WTC11 (cell line): ENCODE results near the gene KSR1. TPM values are rescaled to one million over a fixed set of nuclear protein-coding genes. Genes with fewer than 3 reads are reported as not detected.

Source experiments
- ATAC-seq: fragments of 200-7000 bp; cut with Tn5 transposase; 2 replicates; pipeline ENCODE4 v1.10.0; 2021; ENCODE audit warnings: mild to moderate bottlenecking, moderate library complexity
- CTCF ChIA-PET: fragments of 300-600 bp; sonication (Branson Sonifier 250); formaldehyde crosslinking; loops from one replicate; lab custom pipeline; 2021; ENCODE audit warnings: antibody characterized with exemption; lab: Charles Lee
- POLR2A ChIA-PET: fragments of 350-600 bp; sonication (Branson Sonifier 250); formaldehyde crosslinking; loops from one replicate; lab custom pipeline; 2021; ENCODE audit warnings: antibody characterized with exemption; lab: Charles Lee
- DNase-seq: peaks from one replicate; pipeline ENCODE4 v3.0.0; 2021; ENCODE audit warnings: low spot score
- H3K27ac Mint-ChIP-seq: 2 replicates; pipeline ENCODE4 v1.8.0; 2021; ENCODE audit warnings: mixed read lengths
- H3K27me3 Mint-ChIP-seq: 2 replicates; pipeline ENCODE4 v1.8.0; 2021; ENCODE audit warnings: low read depth, mild to moderate bottlenecking, moderate library complexity, mixed read lengths
- H3K36me3 Mint-ChIP-seq: 2 replicates; pipeline ENCODE4 v1.8.0; 2021; ENCODE audit warnings: mixed read lengths
- H3K4me1 Mint-ChIP-seq: 2 replicates; pipeline ENCODE4 v1.8.0; 2022; ENCODE audit warnings: mixed read lengths
- H3K4me3 Mint-ChIP-seq: 2 replicates; pipeline ENCODE4 v1.8.0; 2021; ENCODE audit warnings: mild to moderate bottlenecking, moderate library complexity, mixed read lengths
- H3K9me3 Mint-ChIP-seq: 2 replicates; pipeline ENCODE4 v1.8.0; 2021; ENCODE audit warnings: mixed read lengths
- E2F4 ChIP-seq: sonication (generic); formaldehyde crosslinking; IDR thresholded peaks from 2 replicates; pipeline ENCODE4 v1.8.1; 2022; ENCODE audit warnings: low read depth, mild to moderate bottlenecking, moderate library complexity, missing genetic modification reagents, borderline replicate concordance
- FOXJ3 ChIP-seq: sonication (generic); formaldehyde crosslinking; IDR thresholded peaks from 2 replicates; pipeline ENCODE4 v1.9.0; 2021; ENCODE audit warnings: missing genetic modification reagents, mild to moderate bottlenecking, borderline replicate concordance
- IRF2 ChIP-seq: sonication (generic); formaldehyde crosslinking; IDR thresholded peaks from 2 replicates; pipeline ENCODE4 v1.8.0; 2022; ENCODE audit warnings: low read depth, missing genetic modification reagents, borderline replicate concordance
- JUN ChIP-seq: sonication (generic); formaldehyde crosslinking; IDR thresholded peaks from 2 replicates; pipeline ENCODE4 v1.8.0; 2023; ENCODE audit warnings: mild to moderate bottlenecking, missing genetic modification reagents
- MXD4 ChIP-seq: fragments of 250-450 bp; sonication (Bioruptor Pico); IDR thresholded peaks from 2 replicates; pipeline ENCODE4 v1.8.0; 2021; ENCODE audit warnings: mild to moderate bottlenecking, moderate library complexity, borderline replicate concordance
- NFE2L1 ChIP-seq: sonication (generic); formaldehyde crosslinking; IDR thresholded peaks from 2 replicates; pipeline ENCODE4 v1.8.1; 2023; ENCODE audit warnings: missing genetic modification reagents
- NR1H2 ChIP-seq: sonication (generic); formaldehyde crosslinking; IDR thresholded peaks from 2 replicates; pipeline ENCODE4 v1.9.0; 2021; ENCODE audit warnings: mild to moderate bottlenecking, moderate library complexity, missing genetic modification reagents
- NR2C2 ChIP-seq: sonication (generic); formaldehyde crosslinking; IDR thresholded peaks from 2 replicates; pipeline ENCODE4 v1.8.0; 2022; ENCODE audit warnings: mild to moderate bottlenecking, missing genetic modification reagents
- PRDM15 ChIP-seq: sonication (generic); formaldehyde crosslinking; IDR thresholded peaks from 2 replicates; pipeline ENCODE4 v1.8.0; 2022; ENCODE audit warnings: missing genetic modification reagents
- RELA ChIP-seq: sonication (generic); formaldehyde crosslinking; IDR thresholded peaks from 2 replicates; pipeline ENCODE4 v1.8.1; 2022; ENCODE audit warnings: missing genetic modification reagents, mild to moderate bottlenecking, borderline replicate concordance
- SP1 ChIP-seq: sonication (generic); formaldehyde crosslinking; conservative IDR thresholded peaks from 2 replicates; pipeline ENCODE4 v1.8.1; 2022; ENCODE audit warnings: missing genetic modification reagents
- TEAD1 ChIP-seq: sonication (generic); formaldehyde crosslinking; IDR thresholded peaks from 2 replicates; pipeline ENCODE4 v1.8.0; 2022; ENCODE audit warnings: mild to moderate bottlenecking, missing genetic modification reagents
- ZNF416 ChIP-seq: fragments of 250-450 bp; sonication (Bioruptor Pico); IDR thresholded peaks from 2 replicates; pipeline ENCODE4 v1.9.0; 2021; ENCODE audit warnings: mild to moderate bottlenecking, inconsistent platforms
- ZNF671 ChIP-seq: fragments of 250-450 bp; sonication (Bioruptor Pico); IDR thresholded peaks from 2 replicates; pipeline ENCODE4 v1.8.0; 2021; ENCODE audit warnings: mild to moderate bottlenecking
- total RNA-seq: library from RNA; stranded (reverse); gene quantifications from 3 replicates; pipeline ENCODE4 v1.2.3, GENCODE V29; 2021
- TF ChIP-seq, protein P1 (sequence below): sonication (generic); formaldehyde crosslinking; IDR thresholded peaks from 2 replicates; pipeline ENCODE4 v1.8.1; 2023; ENCODE audit warnings: mild to moderate bottlenecking, missing genetic modification reagents
- TF ChIP-seq, protein P2 (sequence below): fragments of 250-450 bp; sonication (Bioruptor Pico); IDR thresholded peaks from 2 replicates; pipeline ENCODE4 v1.9.0; 2021; ENCODE audit warnings: mild to moderate bottlenecking

The KSR1 gene
- total RNA-seq, 1 experiment from 2014 or later = 45.5 TPM

DNA sequence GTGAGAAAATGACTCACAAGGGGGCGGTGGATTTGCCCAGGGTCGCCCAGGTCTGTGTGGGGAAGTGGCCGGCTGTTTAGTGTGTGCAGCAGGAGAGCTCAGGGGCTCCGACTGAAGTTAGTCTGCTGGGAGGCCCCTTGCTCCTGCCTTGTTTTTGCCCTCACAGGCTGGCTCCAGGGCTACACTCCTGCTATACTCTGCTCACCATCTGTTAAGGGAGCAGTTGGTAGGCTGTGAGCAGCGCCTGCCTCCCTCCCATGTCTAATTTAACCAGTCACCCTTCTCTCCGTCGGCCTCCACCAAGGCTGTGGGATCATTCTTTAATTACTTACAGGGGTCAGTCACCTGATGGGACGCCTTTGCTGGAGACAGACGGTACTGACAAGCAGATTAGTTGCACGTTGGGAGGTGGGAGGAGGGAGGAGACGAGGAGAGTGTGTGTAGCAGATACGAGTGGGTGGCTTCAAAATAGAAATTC is 35.5 kb downstream of the KSR1 start (continued):
- TF ChIP-seq, protein P1, sequence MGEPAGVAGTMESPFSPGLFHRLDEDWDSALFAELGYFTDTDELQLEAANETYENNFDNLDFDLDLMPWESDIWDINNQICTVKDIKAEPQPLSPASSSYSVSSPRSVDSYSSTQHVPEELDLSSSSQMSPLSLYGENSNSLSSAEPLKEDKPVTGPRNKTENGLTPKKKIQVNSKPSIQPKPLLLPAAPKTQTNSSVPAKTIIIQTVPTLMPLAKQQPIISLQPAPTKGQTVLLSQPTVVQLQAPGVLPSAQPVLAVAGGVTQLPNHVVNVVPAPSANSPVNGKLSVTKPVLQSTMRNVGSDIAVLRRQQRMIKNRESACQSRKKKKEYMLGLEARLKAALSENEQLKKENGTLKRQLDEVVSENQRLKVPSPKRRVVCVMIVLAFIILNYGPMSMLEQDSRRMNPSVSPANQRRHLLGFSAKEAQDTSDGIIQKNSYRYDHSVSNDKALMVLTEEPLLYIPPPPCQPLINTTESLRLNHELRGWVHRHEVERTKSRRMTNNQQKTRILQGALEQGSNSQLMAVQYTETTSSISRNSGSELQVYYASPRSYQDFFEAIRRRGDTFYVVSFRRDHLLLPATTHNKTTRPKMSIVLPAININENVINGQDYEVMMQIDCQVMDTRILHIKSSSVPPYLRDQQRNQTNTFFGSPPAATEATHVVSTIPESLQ (CRISPR knock-in tag) = no peak
- no peak for TF ChIP-seq SP1

- Mint-ChIP-seq H3K9me3 (no peaks in the 10 kb centered on the region), H3K4me3 (no peak overlapping the region), H3K27me3 (no peaks in the 10 kb centered on the region)
- CTCF ChIA-PET = interaction anchor here (1.0 to 2.9 kb wide), 7 partner anchors 11 to 110 kb away, joined by 3 to 12 read pairs (median 4); partner anchors contain the start of gene KSR1
- ATAC-seq (no peak), DNase-seq (no peak)
- TF ChIP-seq E2F4 (CRISPR knock-in tag) (no peak), IRF2 (CRISPR knock-in tag) (no peak), ZNF671 (CRISPR knock-in tag) (no peak), NR1H2 (CRISPR knock-in tag) (no peak), TEAD1 (CRISPR knock-in tag) (no peak), FOXJ3 (CRISPR knock-in tag) (no peak), PRDM15 (no peak), MXD4 (no peak), JUN (no peak), ZNF416 (no peak), NR2C2 (CRISPR knock-in tag) (no peak), RELA (no peak), NFE2L1 (CRISPR knock-in tag) (no peak)
- TF ChIP-seq, protein P2, sequence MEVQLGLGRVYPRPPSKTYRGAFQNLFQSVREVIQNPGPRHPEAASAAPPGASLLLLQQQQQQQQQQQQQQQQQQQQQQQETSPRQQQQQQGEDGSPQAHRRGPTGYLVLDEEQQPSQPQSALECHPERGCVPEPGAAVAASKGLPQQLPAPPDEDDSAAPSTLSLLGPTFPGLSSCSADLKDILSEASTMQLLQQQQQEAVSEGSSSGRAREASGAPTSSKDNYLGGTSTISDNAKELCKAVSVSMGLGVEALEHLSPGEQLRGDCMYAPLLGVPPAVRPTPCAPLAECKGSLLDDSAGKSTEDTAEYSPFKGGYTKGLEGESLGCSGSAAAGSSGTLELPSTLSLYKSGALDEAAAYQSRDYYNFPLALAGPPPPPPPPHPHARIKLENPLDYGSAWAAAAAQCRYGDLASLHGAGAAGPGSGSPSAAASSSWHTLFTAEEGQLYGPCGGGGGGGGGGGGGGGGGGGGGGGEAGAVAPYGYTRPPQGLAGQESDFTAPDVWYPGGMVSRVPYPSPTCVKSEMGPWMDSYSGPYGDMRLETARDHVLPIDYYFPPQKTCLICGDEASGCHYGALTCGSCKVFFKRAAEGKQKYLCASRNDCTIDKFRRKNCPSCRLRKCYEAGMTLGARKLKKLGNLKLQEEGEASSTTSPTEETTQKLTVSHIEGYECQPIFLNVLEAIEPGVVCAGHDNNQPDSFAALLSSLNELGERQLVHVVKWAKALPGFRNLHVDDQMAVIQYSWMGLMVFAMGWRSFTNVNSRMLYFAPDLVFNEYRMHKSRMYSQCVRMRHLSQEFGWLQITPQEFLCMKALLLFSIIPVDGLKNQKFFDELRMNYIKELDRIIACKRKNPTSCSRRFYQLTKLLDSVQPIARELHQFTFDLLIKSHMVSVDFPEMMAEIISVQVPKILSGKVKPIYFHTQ = no peak
- TF ChIP-seq, all 79 proteins: peak for 0
- H3K4me1 Mint-ChIP-seq = peaks cover 85% of the 10 kb centered on the region
- peaks cover 10% of the 10 kb centered on the region for H3K36me3 Mint-ChIP-seq
- peak overlapping the region; percentile 63 for H3K27ac Mint-ChIP-seq
- POLR2A ChIA-PET = no interaction called here
Observed at GRCh38 chr17:27492470-27492869, 36.2 kb downstream of the KSR1 start.
